Retinal pigment epithelial cell (primary cell): ENCODE measurements around the gene RIMBP2.

Experiments used
- DNase-seq: peaks from one replicate; pipeline ENCODE4 v3.0.0-alpha.2; 2010; ENCODE audit warnings: low read depth
- H3K4me3 ChIP-seq: 2 replicates; pipeline ENCODE4 v1.5.1; 2011; ENCODE audit warnings: mild to moderate bottlenecking, low read length, control low read depth, moderate library complexity
- TF ChIP-seq, protein P1 (sequence below): conservative IDR thresholded peaks from 2 replicates; pipeline ENCODE4 v1.5.1; 2011; ENCODE audit warnings: low read depth, low read length, control low read depth, inconsistent platforms

The RIMBP2 gene

DNA sequence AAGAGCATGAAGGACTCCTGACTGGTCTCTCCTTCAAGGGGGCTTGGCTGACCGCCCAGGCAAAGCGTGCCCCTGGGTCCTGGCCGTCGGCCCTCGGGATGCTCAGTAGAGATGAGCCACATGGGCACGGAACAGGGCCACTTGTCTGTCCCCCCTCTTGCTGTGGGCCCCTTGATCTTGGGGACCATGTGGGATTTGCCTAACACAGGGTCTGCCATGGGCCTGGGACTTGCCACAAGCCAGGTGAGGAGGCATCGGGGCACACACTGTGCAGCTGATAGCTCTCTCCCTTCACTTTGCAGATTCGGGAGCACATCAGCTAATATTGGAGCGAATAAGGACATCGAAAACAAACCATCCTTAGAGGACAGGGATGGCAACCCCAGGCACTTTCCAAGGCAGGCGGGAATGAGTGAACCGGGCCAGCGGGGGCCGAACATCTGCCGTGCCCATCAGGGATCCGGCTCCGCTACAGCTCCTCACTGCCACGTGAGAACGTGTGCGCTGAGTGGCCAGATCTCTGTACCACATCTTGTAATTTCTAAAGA lies 290.3 kb downstream of the RIMBP2 start:
- no peak overlapping the region for H3K4me3 ChIP-seq
- DNase-seq = no peak
- TF ChIP-seq, protein P1, sequence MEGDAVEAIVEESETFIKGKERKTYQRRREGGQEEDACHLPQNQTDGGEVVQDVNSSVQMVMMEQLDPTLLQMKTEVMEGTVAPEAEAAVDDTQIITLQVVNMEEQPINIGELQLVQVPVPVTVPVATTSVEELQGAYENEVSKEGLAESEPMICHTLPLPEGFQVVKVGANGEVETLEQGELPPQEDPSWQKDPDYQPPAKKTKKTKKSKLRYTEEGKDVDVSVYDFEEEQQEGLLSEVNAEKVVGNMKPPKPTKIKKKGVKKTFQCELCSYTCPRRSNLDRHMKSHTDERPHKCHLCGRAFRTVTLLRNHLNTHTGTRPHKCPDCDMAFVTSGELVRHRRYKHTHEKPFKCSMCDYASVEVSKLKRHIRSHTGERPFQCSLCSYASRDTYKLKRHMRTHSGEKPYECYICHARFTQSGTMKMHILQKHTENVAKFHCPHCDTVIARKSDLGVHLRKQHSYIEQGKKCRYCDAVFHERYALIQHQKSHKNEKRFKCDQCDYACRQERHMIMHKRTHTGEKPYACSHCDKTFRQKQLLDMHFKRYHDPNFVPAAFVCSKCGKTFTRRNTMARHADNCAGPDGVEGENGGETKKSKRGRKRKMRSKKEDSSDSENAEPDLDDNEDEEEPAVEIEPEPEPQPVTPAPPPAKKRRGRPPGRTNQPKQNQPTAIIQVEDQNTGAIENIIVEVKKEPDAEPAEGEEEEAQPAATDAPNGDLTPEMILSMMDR = no peak

DNA sequence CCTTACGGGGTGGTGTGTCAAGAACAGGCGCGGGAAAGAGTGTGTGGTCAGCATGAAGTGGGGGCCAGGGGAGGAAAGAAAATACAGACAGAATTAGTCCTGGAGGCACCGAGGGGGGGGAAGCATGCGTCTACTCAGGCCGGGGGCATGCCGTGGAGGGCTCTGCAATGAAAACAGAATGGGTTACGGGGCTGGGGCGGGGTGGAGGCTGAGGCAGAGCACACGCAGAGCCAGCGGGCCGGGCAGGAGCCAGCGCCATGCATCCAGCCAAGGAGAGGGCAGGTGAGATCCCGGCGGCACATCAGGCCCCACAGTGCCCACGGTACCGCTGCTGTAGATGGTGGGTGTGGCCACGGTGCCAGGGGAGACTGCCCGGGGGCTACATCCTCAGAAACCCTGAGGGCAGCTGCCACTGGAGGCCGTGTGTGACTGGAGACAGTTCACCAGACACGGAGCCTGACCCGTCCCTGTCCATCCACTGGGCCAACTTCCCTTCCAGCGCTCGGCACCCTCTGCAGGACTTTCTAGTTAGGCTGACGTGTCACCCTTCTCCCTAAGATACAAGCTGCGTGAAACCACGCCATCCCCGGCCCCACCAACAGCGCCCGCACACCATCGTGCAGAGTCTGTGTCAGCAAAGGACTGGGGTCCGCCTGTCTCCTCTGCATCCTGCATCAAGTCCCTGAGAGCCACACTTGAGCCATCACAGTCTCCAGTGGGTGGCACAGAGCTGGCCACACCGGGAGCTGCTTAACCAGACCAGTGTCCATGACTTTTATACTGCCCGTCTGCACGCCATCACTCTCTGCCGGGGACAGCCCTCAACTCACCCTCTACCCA lies 291.0 kb downstream of the RIMBP2 start:
- H3K4me3 ChIP-seq = no peak overlapping the region
- TF ChIP-seq, protein P1 = no peak
- no peak for DNase-seq

DNA sequence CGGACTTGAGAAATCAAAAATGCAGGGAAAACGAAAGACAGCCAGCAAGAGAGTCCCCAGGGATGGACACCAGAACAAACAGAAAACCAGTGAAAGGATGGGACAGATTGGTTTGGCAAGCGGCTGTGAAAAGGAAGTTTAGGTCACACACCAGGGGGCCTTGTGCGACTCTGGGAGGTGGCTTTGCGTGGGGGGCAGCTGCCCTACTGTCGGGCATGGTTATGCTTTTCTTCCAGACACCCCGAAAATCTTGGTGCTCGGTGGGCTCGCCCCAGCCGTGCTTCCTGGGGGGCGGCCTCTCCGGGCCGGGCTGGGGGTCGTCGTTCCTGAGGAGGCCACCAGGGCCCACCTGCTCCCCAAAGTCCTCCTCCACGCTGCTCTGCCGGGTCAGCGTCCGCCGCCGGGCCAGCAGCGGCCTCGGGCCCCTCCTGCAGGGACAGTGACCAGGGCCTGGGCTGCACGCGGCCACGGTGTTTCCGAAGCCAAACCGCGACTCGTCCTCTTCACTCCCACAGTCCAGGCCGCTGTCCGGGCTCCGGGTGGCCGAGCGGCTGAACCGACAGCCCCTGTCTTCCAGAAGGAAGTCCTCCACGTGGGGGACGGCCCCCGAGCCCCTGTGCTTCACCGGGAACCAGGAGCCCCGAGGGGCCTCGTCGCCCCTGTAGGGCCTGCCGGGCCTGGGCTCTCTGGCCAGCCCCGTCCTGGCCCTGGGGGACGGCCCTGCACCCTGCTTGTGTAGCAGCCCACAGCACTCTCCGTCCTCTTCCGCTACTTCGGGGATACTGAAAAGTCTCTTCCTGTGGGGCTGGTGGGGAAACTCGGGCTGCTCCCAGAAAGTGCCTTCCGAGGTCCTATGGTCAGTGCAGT lies 291.9 kb downstream of the RIMBP2 start:
- DNase-seq = no peak
- TF ChIP-seq, protein P1 = no peak
- no peak overlapping the region for H3K4me3 ChIP-seq

DNA sequence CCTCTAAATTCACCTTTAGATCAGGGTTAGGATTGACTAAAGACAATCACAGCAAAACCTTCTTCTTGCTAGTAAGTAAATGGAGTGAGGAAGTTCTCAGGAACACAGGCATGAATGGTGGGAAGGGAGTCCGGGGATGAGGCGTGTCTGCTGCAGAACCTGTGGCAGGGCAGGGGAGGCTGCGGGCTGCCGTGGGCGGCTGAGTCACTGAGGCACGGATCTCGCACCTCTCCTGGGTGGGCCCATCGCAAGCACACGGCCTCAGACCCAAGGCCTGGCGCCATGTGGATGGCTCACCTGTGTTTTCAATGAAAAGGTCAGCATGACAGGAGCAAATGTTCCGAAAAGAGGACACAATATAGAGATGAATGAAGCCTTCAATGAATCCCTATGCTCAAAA lies 293.0 kb downstream of the RIMBP2 start:
- TF ChIP-seq, protein P1 = no peak
- no peak overlapping the region for H3K4me3 ChIP-seq
- no peak for DNase-seq

DNA sequence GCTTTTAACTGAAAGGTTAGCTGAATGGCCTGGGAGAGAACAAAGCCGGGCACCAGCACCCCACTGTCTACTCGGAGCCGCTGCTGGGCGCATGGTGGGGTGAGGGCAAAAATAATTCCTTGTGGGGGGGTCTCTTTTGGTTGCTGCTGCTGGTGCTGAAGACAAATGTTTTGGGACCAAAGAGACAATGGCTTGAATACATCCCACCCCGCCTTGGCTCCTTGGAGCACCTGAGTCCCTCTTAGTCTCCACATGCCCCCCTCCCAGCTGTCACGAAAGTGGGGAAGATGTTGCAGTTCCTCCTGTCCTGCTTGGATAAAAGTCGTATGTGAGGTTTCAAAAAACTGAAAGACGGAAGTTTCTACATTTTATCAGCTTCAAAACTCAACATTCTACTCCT lies 293.4 kb downstream of the RIMBP2 start:
- TF ChIP-seq, protein P1 = no peak
- no peak overlapping the region for H3K4me3 ChIP-seq
- DNase-seq = no peak

DNA sequence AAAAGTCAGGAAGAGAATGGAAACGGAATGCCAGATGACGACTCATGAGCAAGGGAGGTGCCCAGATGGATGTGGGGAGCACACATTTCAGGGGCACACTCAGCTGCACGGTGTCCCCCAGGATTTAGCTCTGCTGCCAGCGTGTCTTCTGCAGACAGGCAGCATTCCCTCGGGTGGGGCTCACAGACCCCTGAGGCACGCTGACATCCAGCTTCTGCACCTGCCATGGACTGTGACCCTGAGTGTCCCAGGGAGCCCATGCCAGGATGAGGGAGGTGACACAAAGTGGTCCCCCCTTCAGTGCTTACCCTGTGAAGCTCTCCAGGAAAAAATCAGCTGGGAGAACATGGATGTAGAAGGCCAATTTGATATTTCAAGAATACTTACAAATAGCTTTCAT lies 294.2 kb downstream of the RIMBP2 start:
- no peak overlapping the region for H3K4me3 ChIP-seq
- DNase-seq = no peak
- TF ChIP-seq, protein P1 = no peak
